ENCODE measurements around the gene SRCIN1.

- TF ChIP-seq CTCF (IDR thresholded peaks at IDR 0.05) (no peak), EZH2 (IDR thresholded peaks at IDR 0.05; ENCODE audit: borderline replicate concordance, insufficient read depth, low read depth, low read length, poor library complexity, severe bottlenecking) (no peak)
These were observed 17.0 kb downstream of the SRCIN1 start for GRCh38 chr17:38588788-38589174.

Data from B cell (primary cell).